ENCODE data around the gene NAA35. TPM values are rescaled to one million over a fixed set of nuclear protein-coding genes. Genes with fewer than 3 reads are reported as not detected.

NAA35 gene
- total RNA-seq, 1 experiment from 2014 or later: 21.3 TPM

- intact Hi-C loops (cut with micrococcal nuclease; ENCODE audit: unreplicated experiment) (no loop called here), in situ Hi-C loops (cut with HindIII; ENCODE audit: low pct_unique_long_range_greater_than_20kb, low sequenced_read_pairs) (no loop called here)
- no peaks in the 10 kb centered on the region for H3K4me1 ChIP-seq (ENCODE audit: control insufficient read depth, insufficient read depth, low read length)
- ChIA-PET POLR2A (no interaction called here), CTCF (no interaction called here)
- no peaks in the 10 kb centered on the region for H3K27me3 ChIP-seq (ENCODE audit: control insufficient read depth, insufficient read depth, low read length)
- ATAC-seq: no peak
- no peak for DNase-seq (ENCODE audit: low read depth, low spot score)
- H3K27ac ChIP-seq (ENCODE audit: low read length): no peak overlapping the region
- TF ChIP-seq TCF7L2 (IDR thresholded peaks at IDR 0.05; ENCODE audit: low read depth, low read length) (no peak), SIN3A (IDR thresholded peaks at IDR 0.05; ENCODE audit: borderline replicate concordance, insufficient read depth, low read depth, low read length) (no peak), REST (IDR thresholded peaks at IDR 0.05; ENCODE audit: insufficient read depth in 1 of 2, low read depth in 2 of 2, low read length in 1 of 2) (no peak), CTCF (IDR thresholded peaks at IDR 0.05) (no peak), POLR2AphosphoS5 (IDR thresholded peaks at IDR 0.05; ENCODE audit: low read depth, low read length) (no peak)
- no TSS peak for BruUV-seq (replicated peaks)
- no peaks in the 10 kb centered on the region; the same call in 1 of the 2 replicates for H3K36me3 ChIP-seq (ENCODE audit: control insufficient read depth, insufficient read depth, low read length)
- H3K4me3 ChIP-seq (ENCODE audit: low read depth in 2 of 2, low read length in 2 of 2): no peak overlapping the region
- H3K9me3 ChIP-seq (ENCODE audit: control insufficient read depth, insufficient read depth, low read depth, low read length): no peaks in the 10 kb centered on the region
Measured at GRCh38 chr9:85995599-85995998, 54.7 kb downstream of the NAA35 start.

GRCh38 chr9:86005253-86005775 lies 64.4 kb downstream of the NAA35 start:
- Histone ChIP-seq H3K36me3 (ENCODE audit: control insufficient read depth, insufficient read depth, low read length) (peaks cover 14% of the 10 kb centered on the region; the same call in 1 of the 2 replicates), H3K27ac (ENCODE audit: low read length) (no peak overlapping the region), H3K9me3 (ENCODE audit: control insufficient read depth, insufficient read depth, low read depth, low read length) (no peaks in the 10 kb centered on the region), H3K4me3 (ENCODE audit: low read depth in 2 of 2, low read length in 2 of 2) (no peak overlapping the region), H3K27me3 (ENCODE audit: control insufficient read depth, insufficient read depth, low read length) (no peaks in the 10 kb centered on the region), H3K4me1 (ENCODE audit: control insufficient read depth, insufficient read depth, low read length) (no peaks in the 10 kb centered on the region)
- TF ChIP-seq REST (IDR thresholded peaks at IDR 0.05; ENCODE audit: insufficient read depth in 1 of 2, low read depth in 2 of 2, low read length in 1 of 2) (no peak), CTCF (IDR thresholded peaks at IDR 0.05) (no peak)
- DNase-seq (ENCODE audit: low read depth, low spot score) (no peak), ATAC-seq (no peak)
- in situ Hi-C loops (cut with HindIII; ENCODE audit: low pct_unique_long_range_greater_than_20kb, low sequenced_read_pairs) (no loop called here), intact Hi-C loops (cut with micrococcal nuclease; ENCODE audit: unreplicated experiment) (no loop called here)
- ChIA-PET CTCF (no interaction called here), POLR2A (no interaction called here)
- no TSS peak for BruUV-seq (replicated peaks)

Measured in Panc1 (cell line).